ENCODE results near the gene CTTNBP2.

GRCh38 chr7:117666689-117667088 is 206.6 kb downstream of the CTTNBP2 start:
- TF ChIP-seq, protein P1, sequence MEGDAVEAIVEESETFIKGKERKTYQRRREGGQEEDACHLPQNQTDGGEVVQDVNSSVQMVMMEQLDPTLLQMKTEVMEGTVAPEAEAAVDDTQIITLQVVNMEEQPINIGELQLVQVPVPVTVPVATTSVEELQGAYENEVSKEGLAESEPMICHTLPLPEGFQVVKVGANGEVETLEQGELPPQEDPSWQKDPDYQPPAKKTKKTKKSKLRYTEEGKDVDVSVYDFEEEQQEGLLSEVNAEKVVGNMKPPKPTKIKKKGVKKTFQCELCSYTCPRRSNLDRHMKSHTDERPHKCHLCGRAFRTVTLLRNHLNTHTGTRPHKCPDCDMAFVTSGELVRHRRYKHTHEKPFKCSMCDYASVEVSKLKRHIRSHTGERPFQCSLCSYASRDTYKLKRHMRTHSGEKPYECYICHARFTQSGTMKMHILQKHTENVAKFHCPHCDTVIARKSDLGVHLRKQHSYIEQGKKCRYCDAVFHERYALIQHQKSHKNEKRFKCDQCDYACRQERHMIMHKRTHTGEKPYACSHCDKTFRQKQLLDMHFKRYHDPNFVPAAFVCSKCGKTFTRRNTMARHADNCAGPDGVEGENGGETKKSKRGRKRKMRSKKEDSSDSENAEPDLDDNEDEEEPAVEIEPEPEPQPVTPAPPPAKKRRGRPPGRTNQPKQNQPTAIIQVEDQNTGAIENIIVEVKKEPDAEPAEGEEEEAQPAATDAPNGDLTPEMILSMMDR (IDR thresholded peaks at IDR 0.05; ENCODE audit: low read length), result no peak
- no peak for TF ChIP-seq EZH2 (optimal IDR thresholded peaks at IDR 0.05; ENCODE audit: low read depth, low read length)
